HepG2 (cell line): ENCODE data around the gene PREX1. TPM values are rescaled to one million over a fixed set of nuclear protein-coding genes. Genes with fewer than 3 reads are reported as not detected.

Experiments used
- ATAC-seq: fragments of 200-7000 bp; cut with Tn5 transposase; 3 replicates; pipeline ENCODE4 v1.9.1; 2020; ENCODE audit warnings: mild to moderate bottlenecking, moderate library complexity
- BruUV-seq: library from RNA; stranded (reverse); fragments of 400-500 nt; replicated peaks from 2 replicates; lab custom pipeline; 2021; lab: Mats Ljungman, UMichigan
- CTCF ChIA-PET: fragments of 300-600 bp; formaldehyde crosslinking; extraction: SDS; loops from one replicate; lab custom pipeline; 2021; ENCODE audit warnings: low total read pairs, inconsistent platforms, low intra/inter-chr PET ratio; lab: Yijun Ruan, JAX
- POLR2A ChIA-PET: fragments of 350-600 bp; sonication (Branson Sonifier 250); formaldehyde crosslinking; loops from one replicate; lab custom pipeline; 2020; ENCODE audit warnings: antibody characterized with exemption, inconsistent platforms; lab: Yijun Ruan, JAX
- DNase-seq: peaks from one replicate; pipeline ENCODE4 v3.0.0-alpha.2; 2015; ENCODE audit warnings: low spot score
- FAIRE-seq: peaks from 3 replicates; lab custom pipeline; 2011; peaks lifted over from hg19 to GRCh38; lab: Jason Lieb, UNC
- H2AFZ ChIP-seq: one replicate; pipeline ENCODE4 v1.6.1; 2011; ENCODE audit warnings: low read length, inconsistent platforms
- H3K27ac ChIP-seq: fragments of 300-600 bp; 3 replicates; pipeline ENCODE4 v1.8.0; 2011; ENCODE audit warnings: mixed run types, mild to moderate bottlenecking, mixed read lengths, low read length, inconsistent platforms; ENCODE audit not compliant: insufficient read depth; ENCODE audit errors: extremely low read length
- H3K27me3 ChIP-seq, 2 experiments: fragments of 200-600 bp in 1 of 2; 2 replicates in 1 of 2; 3 replicates in 1 of 2; pipeline versions ENCODE4 v1.6.0 to v1.8.0; 2011; ENCODE audit warnings: low read length in 2 of 2, mild to moderate bottlenecking in 2 of 2, moderate library complexity in 2 of 2, inconsistent platforms in 1 of 2; ENCODE audit not compliant: insufficient read depth in 2 of 2, control insufficient read depth in 1 of 2
- H3K36me3 ChIP-seq, 2 experiments: fragments of 200-600 bp in 1 of 2; replicated peaks in 1 of 2; 2 replicates in 1 of 2; 3 replicates in 1 of 2; pipeline versions ENCODE4 v1.5.1 to v1.8.0; 2011; ENCODE audit warnings: low read length in 2 of 2, inconsistent platforms in 1 of 2; ENCODE audit not compliant: insufficient read depth in 2 of 2, control insufficient read depth in 1 of 2
- H3K4me1 ChIP-seq: 2 replicates; pipeline ENCODE4 v1.5.1; 2012; ENCODE audit warnings: low read length, inconsistent platforms; ENCODE audit not compliant: insufficient read depth
- H3K4me2 ChIP-seq: 2 replicates; pipeline ENCODE4 v1.6.0; 2011; ENCODE audit warnings: low read depth, low read length, inconsistent platforms
- H3K4me3 ChIP-seq, 3 experiments: fragments of 200-600 bp in 1 of 3; sonication (generic), shearing (Covaris generic) in 1 of 3; replicated peaks in 1 of 3; 2 replicates each; pipeline ENCODE4 v1.5.1; 2011 to 2016; ENCODE audit warnings: low read length in 3 of 3, inconsistent platforms in 2 of 3, low read depth in 2 of 3, mild to moderate bottlenecking in 2 of 3, control low read depth in 1 of 3, mixed read lengths in 1 of 3; ENCODE audit not compliant: insufficient read depth in 1 of 3
- H3K79me2 ChIP-seq: one replicate; pipeline ENCODE4 v1.6.1; 2011; ENCODE audit warnings: low read length, inconsistent platforms; ENCODE audit not compliant: insufficient read depth
- H3K9ac ChIP-seq: 2 replicates; pipeline ENCODE4 v1.6.0; 2011; ENCODE audit warnings: mild to moderate bottlenecking, low read depth, low read length, inconsistent platforms; ENCODE audit not compliant: insufficient read depth
- H3K9me3 ChIP-seq: 2 replicates; pipeline ENCODE4 v1.5.1; 2012; ENCODE audit warnings: mild to moderate bottlenecking, low read length
- H4K20me1 ChIP-seq: 2 replicates; pipeline ENCODE4 v1.6.0; 2011; ENCODE audit warnings: inconsistent platforms, mild to moderate bottlenecking, low read length, moderate library complexity; ENCODE audit not compliant: insufficient read depth
- KAT8 ChIP-seq: IDR thresholded peaks from 2 replicates; pipeline ENCODE4 v1.6.1; 2016; ENCODE audit warnings: missing genetic modification reagents, missing compliant biosample characterization
- MAFK ChIP-seq, 2 experiments: IDR thresholded peaks in 1 of 2; conservative IDR thresholded peaks in 1 of 2; 2 replicates each; pipeline ENCODE4 v1.6.1; 2011; ENCODE audit warnings: improper control_type of control experiment in 2 of 2, low read length in 2 of 2
- ZNF256 ChIP-seq: sonication (generic); formaldehyde crosslinking; conservative IDR thresholded peaks from 2 replicates; pipeline ENCODE4 v1.4.0; 2020; ENCODE audit warnings: missing genetic modification reagents
- ZNF629 ChIP-seq: sonication (generic); formaldehyde crosslinking; conservative IDR thresholded peaks from 2 replicates; pipeline ENCODE4 v1.5.0; 2020; ENCODE audit warnings: missing genetic modification reagents
- WGBS: methylation state at CpG from one replicate; pipeline ENCODE4 v1.1.6; 2017; ENCODE audit warnings: low lambda C conversion rate; 5-methylcytosine and 5-hydroxymethylcytosine counted together
- in situ Hi-C: cut with HindIII; loops from 2 replicates; pipeline ENCODE4 v1.10.0; 2017; ENCODE audit warnings: low pct_unique_long_range_greater_than_20kb; ENCODE audit not compliant: extremely low pct_ligation_motif_present
- intact Hi-C: fragments of 100-400 bp; cut with micrococcal nuclease; formaldehyde crosslinking; loops from one replicate; pipeline ENCODE4 v1.10.0; 2022; ENCODE audit not compliant: unreplicated experiment
- polyA plus RNA-seq, 8 experiments: library from polyadenylated mRNA; depleted of rRNA in 3 of 8; stranded (reverse) in 7 of 8; unstranded in 1 of 8; fragments of >200 nt; fragmentation: Illumina TruSeq in 4 of 8; extraction: Trizol in 4 of 8; gene quantifications; 2 replicates each; pipeline versions ENCODE4 v1.2.1 to v1.2.3, GENCODE V29; 2011 to 2016; ENCODE audit warnings: low read depth in 4 of 8, missing spikeins in 1 of 8, mixed read lengths in 1 of 8; ENCODE audit not compliant: insufficient read depth in 1 of 8
- total RNA-seq, 5 experiments: library from RNA; depleted of rRNA; stranded (reverse); fragments of >200 nt; fragmentation: Illumina TruSeq; extraction: Trizol; gene quantifications; 2 replicates each; pipeline ENCODE4 v1.2.3, GENCODE V29; 2016; ENCODE audit warnings: low read depth in 1 of 5

The PREX1 gene
- total and polyA plus RNA-seq, 2 of the 13 experiments (the other 11 are each of a cell fraction or from before 2014, with no cell fraction given): 0.02 to 0.04 TPM

GRCh38 chr20:48653706-48654051, 174.1 kb downstream of the PREX1 start:
- 41% methylated on average over 9 of the region's 10 CpGs for WGBS
- no peak for FAIRE-seq
- H3K4me2 ChIP-seq: no peak overlapping the region

DNA sequence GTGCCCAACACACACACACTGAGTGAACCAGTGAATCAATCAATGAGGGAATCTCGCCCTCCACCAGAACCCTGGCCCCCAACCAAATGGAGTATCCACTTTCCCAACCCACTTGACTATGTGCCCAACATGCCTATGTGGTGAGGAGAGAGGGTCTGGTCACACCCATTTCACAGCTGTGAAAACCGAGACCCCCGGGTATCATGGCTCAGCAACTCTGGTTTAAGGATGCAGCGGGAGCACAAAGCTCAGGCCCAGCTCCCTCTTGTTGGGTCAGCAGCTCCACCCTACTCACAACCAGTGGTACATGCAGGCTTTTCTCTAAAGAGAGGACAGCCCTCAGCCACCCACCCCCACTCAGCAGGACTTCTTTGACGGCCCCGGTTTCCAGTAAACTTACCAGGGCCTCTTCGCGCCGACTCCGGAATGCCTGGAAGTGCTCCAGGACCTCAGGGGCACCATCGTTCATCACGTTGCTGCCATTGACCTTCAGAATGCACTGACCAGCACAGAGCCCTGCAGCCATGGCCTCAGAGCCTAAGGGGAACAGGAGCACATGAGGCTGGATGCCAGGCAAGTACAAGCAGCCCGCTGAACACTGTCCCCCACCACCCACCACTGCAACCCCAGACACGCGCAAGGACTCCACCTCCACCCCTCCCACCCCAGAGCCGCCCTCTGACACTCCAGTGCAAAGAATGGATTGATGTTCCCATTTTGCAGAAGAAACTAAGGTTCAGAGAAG, 174.7 kb downstream of the PREX1 start:
- Histone ChIP-seq H3K27ac (no peak overlapping the region), H3K4me2 (no peak overlapping the region), H2AFZ (no peak overlapping the region), H3K36me3 (no peaks in the 10 kb centered on the region), H4K20me1 (peaks cover 3% of the 10 kb centered on the region; the same call in 1 of the 2 replicates), H3K27me3 (peaks cover 5 to 41% of the 10 kb centered on the region in 2 experiments; a peak in 3 of 5 replicates), H3K4me3 (no peak overlapping the region), H3K9ac (no peak overlapping the region), H3K9me3 (no peaks in the 10 kb centered on the region), H3K4me1 (no peaks in the 10 kb centered on the region), H3K79me2 (no peaks in the 10 kb centered on the region)
- BruUV-seq: no TSS peak
- DNase-seq (no peak), ATAC-seq (no peak), FAIRE-seq (no peak)
- no peak for TF ChIP-seq ZNF256 (CRISPR knock-in tag)
- no peak for TF ChIP-seq MAFK (conservative IDR thresholded peaks at IDR 0.05 in 1 of 2, IDR thresholded peaks at IDR 0.05 in 1 of 2; ENCODE audit: low read length in 2 of 2)
- peak; percentile 54; the same call in 1 of the 2 replicates for TF ChIP-seq ZNF629 (CRISPR knock-in tag)
- WGBS: 45% methylated on average over 14 of the region's 16 CpGs
- ChIA-PET POLR2A (no interaction called here), CTCF (no interaction called here)
- in situ Hi-C loops (no loop called here), intact Hi-C loops (no loop called here)

More at GRCh38 chr20:48653706-48654051, 174.1 kb downstream of the PREX1 start:
- H3K36me3 ChIP-seq: no peaks in the 10 kb centered on the region
- in situ Hi-C loops: no loop called here
- BruUV-seq: no TSS peak
- ChIA-PET CTCF (no interaction called here), POLR2A (no interaction called here)
- intact Hi-C loops: no loop called here
- DNase-seq (no peak), ATAC-seq (no peak)
- no peak overlapping the region for H3K9ac ChIP-seq
- H3K4me3 ChIP-seq: no peak overlapping the region
- no peaks in the 10 kb centered on the region for H3K9me3 ChIP-seq
- peaks cover 5 to 41% of the 10 kb centered on the region in 2 experiments; a peak in 3 of 5 replicates for H3K27me3 ChIP-seq
- H3K4me1 ChIP-seq: no peaks in the 10 kb centered on the region
- no peak overlapping the region for H2AFZ ChIP-seq
- H4K20me1 ChIP-seq: peaks cover 3% of the 10 kb centered on the region; the same call in 1 of the 2 replicates
- no peak overlapping the region for H3K27ac ChIP-seq
- no peak for TF ChIP-seq KAT8
- no peaks in the 10 kb centered on the region for H3K79me2 ChIP-seq
